Fibroblast of skin of right biceps (primary cell): Measurements from ENCODE around the gene TEC.

Experiments used
- DNase-seq: peaks from one replicate; pipeline ENCODE4 v3.0.0-alpha.2; 2013

Gene TEC

GRCh38 chr4:48267574-48267973, 2.1 kb downstream of the TEC start:
- no peak for DNase-seq

GRCh38 chr4:48266781-48267180, 2.9 kb downstream of the TEC start:
- no peak for DNase-seq

GRCh38 chr4:48262926-48263325, 6.7 kb downstream of the TEC start:
- peak; percentile 69 for DNase-seq

- DNase-seq: no peak
Measured at GRCh38 chr4:48262484-48262883, 7.2 kb downstream of the TEC start.

GRCh38 chr4:48261281-48261680, 8.4 kb downstream of the TEC start:
- DNase-seq: peak; percentile 9

- no peak for DNase-seq
Measured at GRCh38 chr4:48259748-48260147, 9.9 kb downstream of the TEC start.

GRCh38 chr4:48258845-48259397, 10.7 kb downstream of the TEC start:
- DNase-seq: no peak

- no peak for DNase-seq
Measured at GRCh38 chr4:48255959-48256342, 13.7 kb downstream of the TEC start.

GRCh38 chr4:48255072-48255958, 14.3 kb downstream of the TEC start:
- DNase-seq: no peak

- peak; percentile 92 for DNase-seq
Measured at GRCh38 chr4:48254381-48255071, 15.1 kb downstream of the TEC start.

- no peak for DNase-seq
Measured at GRCh38 chr4:48252313-48252712, 17.3 kb downstream of the TEC start.

GRCh38 chr4:48250980-48251379, 18.7 kb downstream of the TEC start:
- no peak for DNase-seq

GRCh38 chr4:48250343-48250742, 19.3 kb downstream of the TEC start:
- DNase-seq: no peak

GRCh38 chr4:48249378-48249777, 20.3 kb downstream of the TEC start:
- DNase-seq: no peak

GRCh38 chr4:48248559-48248953, 21.1 kb downstream of the TEC start:
- no peak for DNase-seq

- DNase-seq: no peak
Measured at GRCh38 chr4:48247878-48248558, 21.6 kb downstream of the TEC start.

- DNase-seq: peak; percentile 62
Measured at GRCh38 chr4:48247142-48247877, 22.3 kb downstream of the TEC start.

- no peak for DNase-seq
Measured at GRCh38 chr4:48244665-48245064, 25.0 kb downstream of the TEC start.

GRCh38 chr4:48243887-48244286, 25.8 kb downstream of the TEC start:
- DNase-seq: no peak

- no peak for DNase-seq
Measured at GRCh38 chr4:48243429-48243828, 26.2 kb downstream of the TEC start.

- no peak for DNase-seq
Measured at GRCh38 chr4:48242511-48243195, 27.0 kb downstream of the TEC start.

- DNase-seq: no peak
Measured at GRCh38 chr4:48241731-48242130, 27.9 kb downstream of the TEC start.
